OCI-M1 (cell line): ENCODE measurements around the gene NUBP1.
"Not testable (repeated sequence)": the region's sequence is repeated elsewhere in the genome, so short reads cannot be mapped to it uniquely, and the experiment has no call there.

Source experiments
- DNase-seq: peaks from one replicate; lab custom pipeline; 2025; lab: John Stamatoyannopoulos, UW

NUBP1 gene

GRCh38 chr16:10751291-10751697 is 7.7 kb downstream of the NUBP1 start:
- no peak for DNase-seq

- DNase-seq, result no peak
Observed at GRCh38 chr16:10752843-10753523, 9.3 kb downstream of the NUBP1 start.

GRCh38 chr16:10753670-10754069 is 10.0 kb downstream of the NUBP1 start:
- no peak for DNase-seq

GRCh38 chr16:10754941-10755340 is 11.3 kb downstream of the NUBP1 start:
- no peak for DNase-seq

- no peak for DNase-seq
Observed at GRCh38 chr16:10756574-10756973, 12.9 kb downstream of the NUBP1 start.

GRCh38 chr16:10760858-10761257 is 17.2 kb downstream of the NUBP1 start:
- DNase-seq, result no peak

- no peak for DNase-seq
Observed at GRCh38 chr16:10761373-10761772, 17.7 kb downstream of the NUBP1 start.

GRCh38 chr16:10762336-10763016 is 18.8 kb downstream of the NUBP1 start:
- DNase-seq, result no peak

GRCh38 chr16:10763456-10763855 is 19.8 kb downstream of the NUBP1 start:
- no peak for DNase-seq

GRCh38 chr16:10765772-10766171 is 22.1 kb downstream of the NUBP1 start:
- no peak for DNase-seq

GRCh38 chr16:10767127-10767526 is 23.5 kb downstream of the NUBP1 start:
- DNase-seq, result no peak

- DNase-seq, result no peak
Observed at GRCh38 chr16:10769381-10769780, 25.7 kb downstream of the NUBP1 start.

- DNase-seq, result peak; percentile 67
Observed at GRCh38 chr16:10770907-10771306, 27.3 kb downstream of the NUBP1 start.

- peak; percentile 5 for DNase-seq
Observed at GRCh38 chr16:10776280-10776679, 32.6 kb downstream of the NUBP1 start.

GRCh38 chr16:10776923-10777322 is 33.3 kb downstream of the NUBP1 start:
- not testable (repeated sequence) for DNase-seq

GRCh38 chr16:10777356-10777755 is 33.7 kb downstream of the NUBP1 start:
- DNase-seq, result no peak

GRCh38 chr16:10779908-10780307 is 36.3 kb downstream of the NUBP1 start:
- not testable (repeated sequence) for DNase-seq

- DNase-seq, result no peak
Observed at GRCh38 chr16:10780628-10781027, 37.0 kb downstream of the NUBP1 start.

GRCh38 chr16:10782628-10783027 is 39.0 kb downstream of the NUBP1 start:
- no peak for DNase-seq

GRCh38 chr16:10787304-10787703 is 43.7 kb downstream of the NUBP1 start:
- DNase-seq, result peak; percentile 76

- peak; percentile 3 for DNase-seq
Observed at GRCh38 chr16:10788630-10789029, 45.0 kb downstream of the NUBP1 start.

- DNase-seq, result no peak
Observed at GRCh38 chr16:10791048-10791447, 47.4 kb downstream of the NUBP1 start.

- DNase-seq, result no peak
Observed at GRCh38 chr16:10799736-10800135, 56.1 kb downstream of the NUBP1 start.

GRCh38 chr16:10805334-10805733 is 61.7 kb downstream of the NUBP1 start:
- no peak for DNase-seq
